ENCODE data around the gene ZNG1A. TPM values are rescaled to one million over a fixed set of nuclear protein-coding genes. Genes with fewer than 3 reads are reported as not detected.

Gene ZNG1A
- total RNA-seq (2022; extraction: Qiagen RNA extraction; ENCODE audit: low read depth) = 23.7 to 34.6 TPM (median 26.4 TPM) in 5 replicates

GRCh38 chr9:178970-179383 lies at the start of gene ZNG1A:
ZNG1A (minus strand) TSS chr9:179056; CDS start chr9:178969, 87 bp downstream.

GRCh38 chr9:214648-215493 lies 36.0 kb upstream of the ZNG1A start, which contains the start of gene DOCK8:
DOCK8 (plus strand) TSS chr9:214865; CDS start chr9:214977, 112 bp downstream.

GRCh38 chr9:117995-118467 lies 60.8 kb downstream of the ZNG1A start, which contains the start of gene FOXD4:
FOXD4 (minus strand) TSS chr9:118417; CDS start chr9:118119, 298 bp downstream.

Other genes starting within 250 kb of the ZNG1A start
- gene WASHC1, start 149.6 kb downstream of the ZNG1A start, total RNA-seq (2022; extraction: Qiagen RNA extraction; ENCODE audit: low read depth) = 7.8 to 13.1 TPM (median 10.6 TPM) in 5 replicates
- 0.34 to 0.94 TPM (median 0.49 TPM) in 5 replicates for gene FOXD4, start 60.6 kb downstream of the ZNG1A start, total RNA-seq (2022; extraction: Qiagen RNA extraction; ENCODE audit: low read depth)
- 0.23 to 1.0 TPM (median 0.40 TPM) in 5 replicates for gene DOCK8, start 35.8 kb upstream of the ZNG1A start, total RNA-seq (2022; extraction: Qiagen RNA extraction; ENCODE audit: low read depth)